Activated T-helper 1 cell treated with anti-CD3 and anti-CD28 coated beads, Interleukin-12 subunit alpha, Interleukin-12 subunit beta, Interleukin-2, Interleukin-4 antibody, amounts not matched to agents 30 ng/mL and 10 ng/mL and 1 ng/mL, durations not matched to agents 14 hours and 24 hours and 36 hours (primary cell): ENCODE measurements around the gene RER1. TPM values are rescaled to one million over a fixed set of nuclear protein-coding genes. Genes with fewer than 3 reads are reported as not detected.
A peak's percentile ranks its signal among the peaks of the same experiment; 100 is the strongest.

ENCODE experiments used
- DNase-seq: peaks from one replicate; pipeline ENCODE4 v3.0.0; 2021; ENCODE audit warnings: low spot score
- H3K27ac Mint-ChIP-seq: one replicate; pipeline ENCODE4 v1.8.0; 2021; ENCODE audit warnings: mild to moderate bottlenecking, mixed read lengths
- H3K27me3 Mint-ChIP-seq: one replicate; pipeline ENCODE4 v1.8.0; 2022; ENCODE audit warnings: mild to moderate bottlenecking, moderate library complexity, mixed read lengths; ENCODE audit not compliant: insufficient read depth
- H3K36me3 Mint-ChIP-seq: one replicate; pipeline ENCODE4 v1.8.0; 2021; ENCODE audit warnings: low read depth, mixed read lengths
- H3K4me1 Mint-ChIP-seq: one replicate; pipeline ENCODE4 v1.8.0; 2021; ENCODE audit warnings: low read depth, mixed read lengths
- H3K4me3 Mint-ChIP-seq: one replicate; pipeline ENCODE4 v1.8.0; 2021; ENCODE audit warnings: mild to moderate bottlenecking, moderate library complexity, mixed read lengths
- H3K9me3 Mint-ChIP-seq: one replicate; pipeline ENCODE4 v1.8.0; 2021; ENCODE audit warnings: mixed read lengths
- intact Hi-C: fragments of 100-400 bp; cut with micrococcal nuclease; formaldehyde crosslinking; loops from one replicate; pipeline ENCODE4 v1.15.1; 2024
- total RNA-seq: library from RNA; stranded (reverse); gene quantifications from 2 replicates; pipeline ENCODE4 v1.2.3, GENCODE V29; 2022

Gene RER1
- total RNA-seq, 1 donor from 2014 or later: 161 TPM

- Mint-ChIP-seq H3K27ac (no peak overlapping the region), H3K36me3 (peaks cover 39% of the 10 kb centered on the region), H3K9me3 (no peaks in the 10 kb centered on the region)
Observed at GRCh38 chr1:2395245-2395644, 3.6 kb downstream of the RER1 start.

GRCh38 chr1:2396059-2396458, 4.4 kb downstream of the RER1 start:
- intact Hi-C loops: loop anchor here (10.0 kb wide), 1 partner anchor 781 kb away; the partner anchor contains the start of gene MIB2
- no peak overlapping the region for H3K27ac Mint-ChIP-seq
- peaks cover 31% of the 10 kb centered on the region for H3K4me1 Mint-ChIP-seq
- peaks cover 44% of the 10 kb centered on the region for H3K36me3 Mint-ChIP-seq
- no peak overlapping the region for H3K4me3 Mint-ChIP-seq
- no peak for DNase-seq
- no peaks in the 10 kb centered on the region for H3K9me3 Mint-ChIP-seq
- H3K27me3 Mint-ChIP-seq: no peaks in the 10 kb centered on the region

More at GRCh38 chr1:2395245-2395644, 3.6 kb downstream of the RER1 start:
- no peaks in the 10 kb centered on the region for H3K27me3 Mint-ChIP-seq
- intact Hi-C loops: loop anchor here (10.0 kb wide), 1 partner anchor 780 kb away; the partner anchor contains the start of gene MIB2
- peaks cover 29% of the 10 kb centered on the region for H3K4me1 Mint-ChIP-seq
- DNase-seq: no peak
- H3K4me3 Mint-ChIP-seq: peak overlapping the region; percentile 2

GRCh38 chr1:2396476-2396875, 4.8 kb downstream of the RER1 start:
- Mint-ChIP-seq H3K4me3 (no peak overlapping the region), H3K36me3 (peaks cover 46% of the 10 kb centered on the region)
- intact Hi-C loops: loop anchor here (10.0 kb wide), 1 partner anchor 782 kb away; the partner anchor contains the start of gene MIB2

GRCh38 chr1:2397007-2397679, 5.5 kb downstream of the RER1 start:
- H3K4me1 Mint-ChIP-seq: peaks cover 31% of the 10 kb centered on the region
- no peak overlapping the region for H3K27ac Mint-ChIP-seq
- H3K27me3 Mint-ChIP-seq: no peaks in the 10 kb centered on the region
- H3K4me3 Mint-ChIP-seq: no peak overlapping the region
- intact Hi-C loops: loop anchor here (10.0 kb wide), 1 partner anchor 782 kb away; the partner anchor contains the start of gene MIB2
- no peaks in the 10 kb centered on the region for H3K9me3 Mint-ChIP-seq
- H3K36me3 Mint-ChIP-seq: peaks cover 51% of the 10 kb centered on the region
- no peak for DNase-seq

More at GRCh38 chr1:2396476-2396875, 4.8 kb downstream of the RER1 start:
- Mint-ChIP-seq H3K27ac (no peak overlapping the region), H3K4me1 (peaks cover 31% of the 10 kb centered on the region), H3K27me3 (no peaks in the 10 kb centered on the region), H3K9me3 (no peaks in the 10 kb centered on the region)
- no peak for DNase-seq

- Mint-ChIP-seq H3K9me3 (no peaks in the 10 kb centered on the region), H3K27me3 (no peaks in the 10 kb centered on the region), H3K4me1 (peaks cover 15% of the 10 kb centered on the region), H3K27ac (no peak overlapping the region), H3K4me3 (no peak overlapping the region), H3K36me3 (peaks cover 55% of the 10 kb centered on the region)
- intact Hi-C loops: loop anchor here (10.0 kb wide), 1 partner anchor 784 kb away; the partner anchor contains the start of gene MIB2
- DNase-seq: no peak
Observed at GRCh38 chr1:2398871-2399270, 7.2 kb downstream of the RER1 start.

GRCh38 chr1:2399890-2400575, 8.4 kb downstream of the RER1 start:
- no peak overlapping the region for H3K4me3 Mint-ChIP-seq
- intact Hi-C loops: loop anchor here (10.0 kb wide), 1 partner anchor 785 kb away; the partner anchor contains the start of gene MIB2
- peaks cover 55% of the 10 kb centered on the region for H3K36me3 Mint-ChIP-seq

GRCh38 chr1:2400576-2400909, 8.9 kb downstream of the RER1 start:
- Mint-ChIP-seq H3K9me3 (no peaks in the 10 kb centered on the region), H3K27me3 (no peaks in the 10 kb centered on the region), H3K4me3 (no peak overlapping the region), H3K4me1 (peaks cover 11% of the 10 kb centered on the region), H3K36me3 (peaks cover 53% of the 10 kb centered on the region), H3K27ac (no peak overlapping the region)
- DNase-seq: no peak
- intact Hi-C loops: no loop called here

More at GRCh38 chr1:2399890-2400575, 8.4 kb downstream of the RER1 start:
- no peaks in the 10 kb centered on the region for H3K27me3 Mint-ChIP-seq
- no peak overlapping the region for H3K27ac Mint-ChIP-seq
- H3K9me3 Mint-ChIP-seq: no peaks in the 10 kb centered on the region
- no peak for DNase-seq
- H3K4me1 Mint-ChIP-seq: peaks cover 11% of the 10 kb centered on the region

- Mint-ChIP-seq H3K27me3 (no peaks in the 10 kb centered on the region), H3K4me3 (no peak overlapping the region), H3K27ac (no peak overlapping the region), H3K4me1 (peaks cover 11% of the 10 kb centered on the region), H3K36me3 (peaks cover 52% of the 10 kb centered on the region), H3K9me3 (no peaks in the 10 kb centered on the region)
- no peak for DNase-seq
- intact Hi-C loops: no loop called here
Observed at GRCh38 chr1:2400950-2401649, 9.5 kb downstream of the RER1 start.

GRCh38 chr1:2402420-2402819, 10.8 kb downstream of the RER1 start:
- Mint-ChIP-seq H3K9me3 (no peaks in the 10 kb centered on the region), H3K27ac (peak overlapping the region; percentile 29), H3K4me3 (no peak overlapping the region), H3K27me3 (no peaks in the 10 kb centered on the region), H3K4me1 (peaks cover 5% of the 10 kb centered on the region), H3K36me3 (peaks cover 44% of the 10 kb centered on the region)
- intact Hi-C loops: no loop called here
- DNase-seq: no peak

- H3K9me3 Mint-ChIP-seq: no peaks in the 10 kb centered on the region
- peaks cover 42% of the 10 kb centered on the region for H3K36me3 Mint-ChIP-seq
- no peaks in the 10 kb centered on the region for H3K27me3 Mint-ChIP-seq
- peaks cover 5% of the 10 kb centered on the region for H3K4me1 Mint-ChIP-seq
- intact Hi-C loops: no loop called here
- H3K27ac Mint-ChIP-seq: no peak overlapping the region
- no peak for DNase-seq
- H3K4me3 Mint-ChIP-seq: no peak overlapping the region
Observed at GRCh38 chr1:2403273-2403672, 11.6 kb downstream of the RER1 start.

- no peak for DNase-seq
- intact Hi-C loops: no loop called here
- H3K27ac Mint-ChIP-seq: no peak overlapping the region
- no peaks in the 10 kb centered on the region for H3K9me3 Mint-ChIP-seq
- H3K36me3 Mint-ChIP-seq: peaks cover 39% of the 10 kb centered on the region
- H3K4me3 Mint-ChIP-seq: no peak overlapping the region
- H3K27me3 Mint-ChIP-seq: no peaks in the 10 kb centered on the region
- peaks cover 5% of the 10 kb centered on the region for H3K4me1 Mint-ChIP-seq
Observed at GRCh38 chr1:2404142-2404889, 12.7 kb downstream of the RER1 start.

GRCh38 chr1:2404890-2405511, 13.4 kb downstream of the RER1 start:
- peaks cover 34% of the 10 kb centered on the region for H3K36me3 Mint-ChIP-seq
- H3K9me3 Mint-ChIP-seq: no peaks in the 10 kb centered on the region
- intact Hi-C loops: no loop called here
- no peak overlapping the region for H3K4me3 Mint-ChIP-seq
- DNase-seq: no peak
- no peaks in the 10 kb centered on the region for H3K27me3 Mint-ChIP-seq
- peaks cover 5% of the 10 kb centered on the region for H3K4me1 Mint-ChIP-seq
- H3K27ac Mint-ChIP-seq: no peak overlapping the region
